IMR-90 (cell line): ENCODE results near the gene ZNF439. TPM values are rescaled to one million over a fixed set of nuclear protein-coding genes. Genes with fewer than 3 reads are reported as not detected.

Experiments
- ATAC-seq: fragments of 200-7000 bp; cut with Tn5 transposase; 2 replicates; pipeline ENCODE4 v1.9.1; 2020; ENCODE audit warnings: low read depth, mild to moderate bottlenecking, moderate library complexity
- BruUV-seq: library from RNA; stranded (reverse); fragments of 400-500 nt; replicated peaks from 2 replicates; lab custom pipeline; 2021; lab: Mats Ljungman, UMichigan
- CTCF ChIA-PET: fragments of 300-600 bp; formaldehyde crosslinking; extraction: SDS; loops from one replicate; lab custom pipeline; 2021; ENCODE audit warnings: antibody characterized with exemption; lab: Yijun Ruan, JAX
- POLR2A ChIA-PET: fragments of 300-600 bp; sonication (Branson Sonifier 250); formaldehyde crosslinking; loops from one replicate; lab custom pipeline; 2022; ENCODE audit warnings: antibody characterized with exemption; ENCODE audit not compliant: unreplicated experiment; lab: Charles Lee
- DNase-seq: peaks from one replicate; pipeline ENCODE4 v3.0.0; 2013
- H2AFZ ChIP-seq: replicated peaks from 2 replicates; pipeline ENCODE3; 2013; ENCODE audit warnings: low read length, mild to moderate bottlenecking; ENCODE audit not compliant: poor library complexity
- H2AK5ac ChIP-seq: 2 replicates; pipeline ENCODE4 v1.6.1; 2013; ENCODE audit warnings: low read depth, low read length, inconsistent platforms
- H2AK9ac ChIP-seq: replicated peaks from 2 replicates; pipeline ENCODE3; 2013; ENCODE audit warnings: mild to moderate bottlenecking, low read depth, low read length, moderate library complexity; ENCODE audit not compliant: poor library complexity
- H2BK120ac ChIP-seq: 2 replicates; pipeline ENCODE4 v1.6.1; 2013; ENCODE audit warnings: low read depth, low read length, inconsistent platforms
- H2BK15ac ChIP-seq: 3 replicates; pipeline ENCODE4 v1.6.1; 2013; ENCODE audit warnings: low read depth, low read length, inconsistent platforms
- H2BK20ac ChIP-seq: 2 replicates; pipeline ENCODE4 v1.6.1; 2013; ENCODE audit warnings: low read depth, mild to moderate bottlenecking, inconsistent platforms, low read length, moderate library complexity
- H2BK5ac ChIP-seq: 2 replicates; pipeline ENCODE4 v1.6.1; 2013; ENCODE audit warnings: mild to moderate bottlenecking, low read depth, low read length, inconsistent platforms; ENCODE audit not compliant: poor library complexity, severe bottlenecking
- H3K14ac ChIP-seq: replicated peaks from 2 replicates; pipeline ENCODE4 v1.6.1; 2013; ENCODE audit warnings: low read depth, low read length, inconsistent platforms
- H3K18ac ChIP-seq: 2 replicates; pipeline ENCODE4 v1.6.1; 2013; ENCODE audit warnings: low read depth, low read length, control low read depth
- H3K23ac ChIP-seq: 2 replicates; pipeline ENCODE4 v1.6.1; 2013; ENCODE audit warnings: low read depth, low read length, inconsistent platforms
- H3K27ac ChIP-seq: 2 replicates; pipeline ENCODE4 v1.5.1; 2013; ENCODE audit warnings: mild to moderate bottlenecking, control low read depth, low read length; ENCODE audit not compliant: insufficient read depth
- H3K27me3 ChIP-seq: 2 replicates; pipeline ENCODE4 v1.6.1; 2013; ENCODE audit warnings: low read length; ENCODE audit not compliant: control insufficient read depth, insufficient read depth
- H3K36me3 ChIP-seq: 2 replicates; pipeline ENCODE4 v1.6.1; 2013; ENCODE audit warnings: low read length, mixed read lengths; ENCODE audit not compliant: control insufficient read depth, insufficient read depth
- H3K4ac ChIP-seq: 2 replicates; pipeline ENCODE4 v1.6.1; 2013; ENCODE audit warnings: low read depth, low read length, inconsistent platforms
- H3K4me1 ChIP-seq: 2 replicates; pipeline ENCODE4 v1.6.1; 2013; ENCODE audit warnings: low read length, mixed read lengths; ENCODE audit not compliant: control insufficient read depth, insufficient read depth
- H3K4me2 ChIP-seq: 2 replicates; pipeline ENCODE4 v1.6.1; 2013; ENCODE audit warnings: low read depth, mild to moderate bottlenecking, control low read depth, low read length, moderate library complexity
- H3K4me3 ChIP-seq: 2 replicates; pipeline ENCODE4 v1.5.1; 2013; ENCODE audit warnings: low read depth, mild to moderate bottlenecking, control low read depth, low read length, moderate library complexity; ENCODE audit not compliant: insufficient read depth
- H3K56ac ChIP-seq: 2 replicates; pipeline ENCODE4 v1.6.1; 2013; ENCODE audit warnings: low read length, inconsistent platforms; ENCODE audit not compliant: insufficient read depth; ENCODE audit errors: extremely low read depth
- H3K79me1 ChIP-seq, 2 experiments: 2 replicates each; pipeline ENCODE4 v1.6.1; 2013; ENCODE audit warnings: low read length in 2 of 2, inconsistent platforms in 1 of 2, low read depth in 1 of 2
- H3K9ac ChIP-seq: 2 replicates; pipeline ENCODE4 v1.6.1; 2013; ENCODE audit warnings: low read depth, low read length, control low read depth
- H3K9me1 ChIP-seq: 2 replicates; pipeline ENCODE4 v1.6.1; 2013; ENCODE audit warnings: low read length, inconsistent platforms; ENCODE audit not compliant: insufficient read depth
- H3K9me3 ChIP-seq: 2 replicates; pipeline ENCODE4 v1.6.1; 2013; ENCODE audit warnings: low read length; ENCODE audit not compliant: control insufficient read depth, insufficient read depth
- H4K20me1 ChIP-seq: 2 replicates; pipeline ENCODE4 v1.6.1; 2013; ENCODE audit warnings: low read length, inconsistent platforms; ENCODE audit not compliant: insufficient read depth
- H4K5ac ChIP-seq: 2 replicates; pipeline ENCODE4 v1.6.1; 2013; ENCODE audit warnings: mild to moderate bottlenecking, low read depth, low read length, control low read depth
- H4K8ac ChIP-seq, 2 experiments: 2 replicates each; pipeline ENCODE4 v1.6.1; 2013; ENCODE audit warnings: low read depth in 2 of 2, low read length in 2 of 2, control low read depth in 1 of 2, inconsistent platforms in 1 of 2
- H4K91ac ChIP-seq: 2 replicates; pipeline ENCODE4 v1.6.1; 2013; ENCODE audit warnings: low read depth, low read length, inconsistent platforms; ENCODE audit not compliant: insufficient read depth
- MAFK ChIP-seq: IDR thresholded peaks from 2 replicates; pipeline ENCODE4 v1.6.1; 2012; ENCODE audit warnings: low read depth, low read length, improper control_type of control experiment
- MAZ ChIP-seq: IDR thresholded peaks from 2 replicates; pipeline ENCODE4 v1.6.1; 2012; ENCODE audit warnings: low read depth, mild to moderate bottlenecking, low read length, improper control_type of control experiment, moderate library complexity, borderline replicate concordance
- MXI1 ChIP-seq: IDR thresholded peaks from 2 replicates; pipeline ENCODE4 v1.6.1; 2012; ENCODE audit warnings: low read depth, mild to moderate bottlenecking, low read length, moderate library complexity, borderline replicate concordance
- RFX5 ChIP-seq: IDR thresholded peaks from 2 replicates; pipeline ENCODE4 v1.8.0; 2012; ENCODE audit warnings: low read depth, mild to moderate bottlenecking, low read length, moderate library complexity
- SMC3 ChIP-seq: fragments of 150-350 bp; IDR thresholded peaks from 2 replicates; pipeline ENCODE4 v1.6.1; 2016; ENCODE audit warnings: low read depth, mild to moderate bottlenecking, antibody characterized with exemption, low read length, moderate library complexity
- WGBS, 2 experiments: methylation state at CpG; one replicate each; pipeline versions ENCODE4 v1.1.5 to v1.1.7; 2013; ENCODE audit warnings: missing lambda C conversion rate in 2 of 2; ENCODE audit not compliant: insufficient read length in 1 of 2; ENCODE audit errors: extremely low coverage in 2 of 2; 5-methylcytosine and 5-hydroxymethylcytosine counted together
- dilution Hi-C: fragments of 300-500 bp; cut with HindIII; formaldehyde crosslinking; loops from one replicate; pipeline ENCODE4 v1.14.3; 2018; ENCODE audit warnings: low sequenced_read_pairs; ENCODE audit not compliant: unreplicated experiment
- in situ Hi-C: fragments of 300-500 bp; cut with MboI; formaldehyde crosslinking; loops from 3 replicates; pipeline ENCODE4 v1.14.3; 2019; ENCODE audit warnings: low sequenced_read_pairs, inconsistent platforms, mixed read lengths
- intact Hi-C: fragments of 100-400 bp; cut with micrococcal nuclease; formaldehyde crosslinking; loops from 2 replicates; pipeline ENCODE4 v1.10.0; 2022
- polyA plus RNA-seq, 3 experiments: library from polyadenylated mRNA; depleted of rRNA; stranded (reverse); fragments of >200 nt; gene quantifications; 2 replicates each; pipeline ENCODE4 v1.2.3, GENCODE V29; 2012; ENCODE audit warnings: low replicate concordance in 1 of 3
- total RNA-seq: library from RNA; depleted of rRNA; stranded (reverse); fragments of >200 nt; gene quantifications from 2 replicates; pipeline ENCODE4 v1.2.3, GENCODE V29; 2012
- TF ChIP-seq, protein P1 (sequence below): fragments of 150-350 bp; IDR thresholded peaks from 2 replicates; pipeline ENCODE4 v1.6.1; 2017; ENCODE audit warnings: mild to moderate bottlenecking, antibody characterized with exemption, low read length, low read depth

ZNF439 gene
- total and polyA plus RNA-seq, 2 of the 4 experiments (the other 2 are of a cell fraction), result 4.8 to 8.4 TPM

DNA sequence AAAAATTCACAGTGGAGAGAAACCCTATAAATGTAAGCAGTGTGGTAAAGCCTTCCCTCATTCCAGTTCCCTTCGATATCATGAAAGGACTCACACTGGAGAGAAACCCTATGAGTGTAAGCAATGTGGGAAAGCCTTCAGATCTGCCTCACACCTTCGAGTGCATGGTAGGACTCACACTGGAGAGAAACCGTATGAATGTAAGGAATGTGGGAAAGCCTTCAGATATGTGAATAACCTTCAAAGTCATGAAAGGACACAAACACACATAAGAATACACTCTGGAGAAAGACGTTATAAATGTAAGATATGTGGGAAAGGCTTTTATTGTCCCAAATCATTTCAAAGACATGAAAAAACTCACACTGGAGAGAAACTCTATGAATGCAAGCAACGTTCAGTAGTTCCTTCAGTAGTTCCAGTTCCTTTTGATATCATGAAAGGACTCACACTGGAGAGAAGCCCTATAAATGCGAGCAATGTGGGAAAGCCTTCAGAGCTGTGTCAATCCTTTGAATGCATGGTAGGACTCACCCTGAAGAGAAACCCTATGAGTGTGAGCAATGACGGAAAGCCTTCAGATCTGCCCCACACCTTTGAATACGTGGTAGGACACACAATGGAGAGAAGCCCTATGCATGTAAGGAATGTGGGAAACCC, 16.1 kb upstream of the ZNF439 start:
- H3K4me1 ChIP-seq, result no peaks in the 10 kb centered on the region
- H3K79me1 ChIP-seq, result 0 out of 4 replicates have a peak, but pooled peaks cover 0 to 4% of the 10 kb centered on the region in 2 experiments
- no peak overlapping the region for H2AK5ac ChIP-seq
- intact Hi-C loops (no loop called here), dilution Hi-C loops (no loop called here), in situ Hi-C loops (no loop called here)
- no peak overlapping the region for H3K4me2 ChIP-seq
- H2BK20ac ChIP-seq, result no peak overlapping the region
- H2BK120ac ChIP-seq, result no peak overlapping the region
- H4K8ac ChIP-seq, result no peak overlapping the region
- H2BK15ac ChIP-seq, result no peak overlapping the region
- H3K56ac ChIP-seq, result no peak overlapping the region
- no peak overlapping the region for H2AK9ac ChIP-seq
- no peak overlapping the region for H3K18ac ChIP-seq
- CTCF ChIA-PET, result no interaction called here
- H4K91ac ChIP-seq, result no peak overlapping the region
- H3K9me3 ChIP-seq, result peaks cover 49% of the 10 kb centered on the region
- no peak for TF ChIP-seq MAFK
- TF ChIP-seq MAZ, result no peak
- TF ChIP-seq RFX5, result no peak
- TF ChIP-seq, protein P1, sequence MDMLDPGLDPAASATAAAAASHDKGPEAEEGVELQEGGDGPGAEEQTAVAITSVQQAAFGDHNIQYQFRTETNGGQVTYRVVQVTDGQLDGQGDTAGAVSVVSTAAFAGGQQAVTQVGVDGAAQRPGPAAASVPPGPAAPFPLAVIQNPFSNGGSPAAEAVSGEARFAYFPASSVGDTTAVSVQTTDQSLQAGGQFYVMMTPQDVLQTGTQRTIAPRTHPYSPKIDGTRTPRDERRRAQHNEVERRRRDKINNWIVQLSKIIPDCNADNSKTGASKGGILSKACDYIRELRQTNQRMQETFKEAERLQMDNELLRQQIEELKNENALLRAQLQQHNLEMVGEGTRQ, result no peak
- no peak for TF ChIP-seq MXI1
- TF ChIP-seq SMC3, result no peak
- WGBS, 2 experiments, result 100% methylated on average over 1 of the region's 8 CpGs; no CpG with 5 or more reads in 1 of the 2 experiments
- no peak overlapping the region for H4K5ac ChIP-seq
- H3K9me1 ChIP-seq, result no peaks in the 10 kb centered on the region
- H3K14ac ChIP-seq, result no peak overlapping the region
- DNase-seq, result no peak
- H4K20me1 ChIP-seq, result no peaks in the 10 kb centered on the region
- H3K23ac ChIP-seq, result no peak overlapping the region
- no peak overlapping the region for H2BK5ac ChIP-seq
- no peak overlapping the region for H3K4me3 ChIP-seq
- H2AFZ ChIP-seq, result no peak overlapping the region
- H3K27ac ChIP-seq, result no peak overlapping the region
- ATAC-seq, result no peak
- H3K9ac ChIP-seq, result no peak overlapping the region
- TSS peak; percentile 18 for BruUV-seq
- H3K4ac ChIP-seq, result no peak overlapping the region
- POLR2A ChIA-PET, result no interaction called here
- H3K27me3 ChIP-seq, result no peaks in the 10 kb centered on the region
- peaks cover 23% of the 10 kb centered on the region for H3K36me3 ChIP-seq
